HUES64 (cell line): ENCODE measurements around the gene ZSWIM6.

ENCODE experiments used
- H3K27ac ChIP-seq: 2 replicates; pipeline ENCODE4 v1.7.0; 2013; ENCODE audit warnings: low read depth, low read length, inconsistent platforms
- H3K27me3 ChIP-seq: 2 replicates; pipeline ENCODE4 v1.6.1; 2013; ENCODE audit warnings: mild to moderate bottlenecking, low read length; ENCODE audit not compliant: insufficient read depth
- H3K36me3 ChIP-seq: 2 replicates; pipeline ENCODE4 v1.6.1; 2013; ENCODE audit warnings: mild to moderate bottlenecking, low read length; ENCODE audit not compliant: insufficient read depth
- H3K4me1 ChIP-seq: 2 replicates; pipeline ENCODE4 v1.6.1; 2013; ENCODE audit warnings: mild to moderate bottlenecking, low read length, moderate library complexity; ENCODE audit not compliant: insufficient read depth
- H3K4me3 ChIP-seq: 2 replicates; pipeline ENCODE4 v1.5.1; 2013; ENCODE audit warnings: mild to moderate bottlenecking, low read length, moderate library complexity
- H3K9ac ChIP-seq: 2 replicates; pipeline ENCODE4 v1.6.1; 2013; ENCODE audit warnings: mild to moderate bottlenecking, low read depth, low read length
- H3K9me3 ChIP-seq: 2 replicates; pipeline ENCODE4 v1.6.1; 2013; ENCODE audit warnings: low read depth, low read length; ENCODE audit not compliant: insufficient read depth
- WGBS: fragments of 150-250, 120-280 bp; methylation state at CpG from one replicate; pipeline ENCODE4 v1.1.7; 2013; ENCODE audit warnings: missing lambda C conversion rate; 5-methylcytosine and 5-hydroxymethylcytosine counted together

Gene ZSWIM6

GRCh38 chr5:61350535-61350934 lies 18.5 kb downstream of the ZSWIM6 start:
- Histone ChIP-seq H3K4me3 (no peak overlapping the region), H3K36me3 (no peaks in the 10 kb centered on the region), H3K27ac (no peak overlapping the region), H3K4me1 (no peaks in the 10 kb centered on the region), H3K27me3 (no peaks in the 10 kb centered on the region), H3K9me3 (no peaks in the 10 kb centered on the region), H3K9ac (no peak overlapping the region)
- WGBS = 86% methylated on average over 3 of the region's 4 CpGs

DNA sequence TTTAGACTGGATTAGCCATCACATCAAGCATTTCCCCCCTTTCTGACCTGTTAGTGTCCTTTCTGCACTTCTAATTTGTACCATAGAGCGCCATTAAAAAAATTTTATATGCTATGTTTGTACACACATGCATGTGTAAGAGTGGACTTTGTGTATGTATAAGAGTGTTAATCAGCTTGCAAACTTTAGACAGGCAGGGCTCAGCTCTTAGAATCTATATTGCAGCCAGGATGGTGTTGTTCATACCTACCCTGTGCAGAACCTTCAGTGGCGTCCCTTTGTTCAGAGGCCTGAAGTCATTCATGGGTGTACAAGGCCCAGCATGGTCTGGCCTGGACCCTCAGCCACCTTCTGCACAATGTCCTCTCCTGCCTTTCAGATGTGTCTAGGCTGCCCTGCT lies 19.7 kb downstream of the ZSWIM6 start:
- no peaks in the 10 kb centered on the region for H3K9me3 ChIP-seq
- no peaks in the 10 kb centered on the region for H3K27me3 ChIP-seq
- 96% methylated on average over 2 of the region's 2 CpGs for WGBS
- no peaks in the 10 kb centered on the region for H3K36me3 ChIP-seq
- H3K9ac ChIP-seq = no peak overlapping the region
- no peaks in the 10 kb centered on the region for H3K4me1 ChIP-seq
- H3K27ac ChIP-seq = no peak overlapping the region
- no peak overlapping the region for H3K4me3 ChIP-seq

DNA sequence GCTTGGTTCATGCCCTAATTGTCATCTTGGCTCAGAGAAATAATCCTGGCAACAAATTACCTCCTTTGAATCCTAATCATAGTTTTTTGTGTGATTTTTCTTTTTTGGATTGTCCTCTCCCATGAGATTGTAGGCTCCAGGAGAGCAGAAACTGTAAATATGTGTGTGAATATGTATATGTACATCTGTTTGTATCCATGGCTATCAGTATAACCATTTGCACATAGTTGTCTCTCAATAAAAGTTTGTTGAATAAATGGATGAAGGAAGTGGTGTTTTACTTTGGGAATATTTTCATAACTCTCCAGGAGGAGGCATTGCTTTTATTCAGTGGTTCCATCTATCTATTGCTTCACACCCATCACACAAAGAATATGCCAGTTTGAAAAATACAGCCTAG lies 20.1 kb downstream of the ZSWIM6 start:
- no peaks in the 10 kb centered on the region for H3K4me1 ChIP-seq
- H3K9me3 ChIP-seq = peaks cover 3% of the 10 kb centered on the region; the same call in 1 of the 2 replicates
- no peak overlapping the region for H3K27ac ChIP-seq
- H3K36me3 ChIP-seq = no peaks in the 10 kb centered on the region
- H3K9ac ChIP-seq = no peak overlapping the region
- no peak overlapping the region for H3K4me3 ChIP-seq
- H3K27me3 ChIP-seq = no peaks in the 10 kb centered on the region

DNA sequence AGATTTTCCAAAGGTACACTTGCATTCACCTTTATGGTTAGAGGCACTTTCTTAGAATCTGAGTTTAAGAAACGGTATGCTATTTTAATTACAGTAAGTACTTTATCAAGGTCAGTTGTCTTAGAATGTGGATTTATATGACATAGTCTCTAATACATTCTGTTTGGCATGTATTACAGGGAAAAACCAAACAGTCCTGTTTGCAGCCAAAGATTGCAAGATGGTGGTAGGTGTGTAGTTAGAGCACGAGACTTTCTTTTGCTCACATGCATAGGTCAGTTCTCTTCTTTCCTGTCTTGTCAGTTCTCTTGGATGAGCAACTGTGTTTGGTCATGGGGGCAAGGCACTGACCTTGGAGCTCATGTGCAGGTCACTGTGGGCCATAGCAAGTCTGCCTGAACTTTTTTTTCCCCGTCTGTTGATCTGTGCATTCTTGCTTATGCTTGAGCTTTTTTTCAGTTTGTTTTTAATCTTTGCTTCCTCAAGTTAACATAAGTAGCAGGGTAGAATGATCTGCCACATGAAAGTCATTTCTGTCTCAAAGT lies 20.6 kb downstream of the ZSWIM6 start:
- no peaks in the 10 kb centered on the region for H3K4me1 ChIP-seq
- H3K27ac ChIP-seq = no peak overlapping the region
- H3K9ac ChIP-seq = no peak overlapping the region
- no peaks in the 10 kb centered on the region for H3K36me3 ChIP-seq
- H3K27me3 ChIP-seq = no peaks in the 10 kb centered on the region
- H3K9me3 ChIP-seq = peaks cover 6% of the 10 kb centered on the region; the same call in 1 of the 2 replicates
- 89% methylated on average over 3 of the region's 3 CpGs for WGBS
- no peak overlapping the region for H3K4me3 ChIP-seq

GRCh38 chr5:61353293-61353692 lies 21.2 kb downstream of the ZSWIM6 start:
- no peaks in the 10 kb centered on the region for H3K4me1 ChIP-seq
- no peak overlapping the region for H3K4me3 ChIP-seq

DNA sequence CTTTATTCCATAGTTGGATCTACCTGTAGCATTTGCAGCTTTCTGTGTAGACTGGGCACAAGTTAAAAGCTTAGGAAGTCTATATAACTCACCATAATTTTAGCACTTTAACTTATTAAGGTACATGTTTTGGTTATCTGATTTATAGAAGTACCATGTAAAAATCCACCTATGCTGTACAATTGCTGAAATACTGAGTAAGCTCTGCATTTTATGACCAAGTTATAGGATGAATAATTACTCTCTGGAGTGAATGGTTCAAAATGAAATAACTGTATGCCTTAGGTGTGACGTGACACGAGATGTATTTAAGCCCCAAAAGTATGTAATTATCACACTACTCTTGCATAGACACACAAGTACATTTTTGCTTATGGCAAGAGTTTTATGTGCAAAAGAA lies 22.1 kb downstream of the ZSWIM6 start:
- Histone ChIP-seq H3K4me1 (no peaks in the 10 kb centered on the region), H3K9ac (no peak overlapping the region), H3K27ac (no peak overlapping the region), H3K36me3 (no peaks in the 10 kb centered on the region), H3K4me3 (no peak overlapping the region), H3K9me3 (peaks cover 6% of the 10 kb centered on the region; the same call in 1 of the 2 replicates), H3K27me3 (no peaks in the 10 kb centered on the region)
- WGBS = 100% methylated on average over 1 of the region's 2 CpGs

More at GRCh38 chr5:61353293-61353692, 21.2 kb downstream of the ZSWIM6 start:
- Histone ChIP-seq H3K36me3 (no peaks in the 10 kb centered on the region), H3K27me3 (no peaks in the 10 kb centered on the region), H3K9ac (no peak overlapping the region), H3K27ac (no peak overlapping the region), H3K9me3 (peaks cover 6% of the 10 kb centered on the region; the same call in 1 of the 2 replicates)
- no CpG with 5 or more reads among the region's 1 CpG for WGBS

DNA sequence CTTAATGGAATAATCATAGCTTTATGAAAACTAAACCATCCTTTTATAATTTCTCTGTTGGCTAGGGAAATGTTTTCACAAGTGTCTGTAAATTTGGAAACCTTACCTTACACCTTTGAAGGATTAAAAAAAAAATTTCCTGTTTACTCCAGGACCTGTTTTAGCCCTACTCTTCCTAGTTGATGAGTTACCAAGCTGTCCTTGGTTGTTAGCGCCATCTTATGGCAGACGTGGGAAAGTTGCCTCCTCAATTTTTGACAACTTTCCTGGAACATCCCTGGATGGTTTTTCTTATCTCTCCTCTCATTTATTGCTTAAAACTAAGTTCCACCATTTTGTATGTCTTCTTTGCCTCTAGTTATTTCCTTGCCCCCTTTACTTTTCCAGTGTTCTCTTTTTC lies 25.7 kb downstream of the ZSWIM6 start:
- WGBS = 38% methylated on average over 2 of the region's 2 CpGs
- H3K36me3 ChIP-seq = no peaks in the 10 kb centered on the region
- no peak overlapping the region for H3K27ac ChIP-seq
- peaks cover 6% of the 10 kb centered on the region; the same call in 1 of the 2 replicates for H3K9me3 ChIP-seq
- no peak overlapping the region for H3K4me3 ChIP-seq
- no peaks in the 10 kb centered on the region for H3K27me3 ChIP-seq
- H3K9ac ChIP-seq = no peak overlapping the region
- peaks cover 16% of the 10 kb centered on the region for H3K4me1 ChIP-seq

DNA sequence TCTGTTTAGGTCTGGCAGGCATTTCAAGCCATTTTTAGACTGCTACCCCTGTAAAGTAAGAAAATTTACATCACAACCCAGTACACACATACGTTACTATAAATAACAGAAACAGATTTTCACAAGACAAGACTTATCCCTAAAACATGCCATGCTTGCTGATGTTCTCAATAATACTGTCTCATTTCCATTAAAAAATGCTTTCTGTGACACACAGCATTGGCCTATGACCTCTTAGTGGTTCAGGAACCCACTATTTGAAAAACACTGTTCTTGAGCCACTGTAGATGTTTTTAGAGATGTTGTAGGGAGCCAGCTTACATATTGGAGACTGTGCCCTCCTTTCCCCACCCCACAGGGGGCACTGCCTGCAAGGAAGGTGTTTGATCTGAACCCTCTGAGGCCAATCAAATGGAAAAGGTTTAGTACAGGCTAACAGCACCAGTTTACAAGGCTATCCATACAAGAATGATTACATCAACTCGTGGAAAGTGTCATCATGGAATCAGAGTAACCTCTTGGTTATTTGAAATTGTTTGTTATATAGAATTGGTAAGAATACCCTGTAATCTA lies 30.8 kb downstream of the ZSWIM6 start:
- no peaks in the 10 kb centered on the region for H3K36me3 ChIP-seq
- 96% methylated on average over 2 of the region's 2 CpGs for WGBS
- no peak overlapping the region for H3K9ac ChIP-seq
- no peaks in the 10 kb centered on the region for H3K9me3 ChIP-seq
- H3K27me3 ChIP-seq = no peaks in the 10 kb centered on the region
- no peak overlapping the region for H3K4me3 ChIP-seq
- no peak overlapping the region for H3K27ac ChIP-seq
- H3K4me1 ChIP-seq = peaks cover 16% of the 10 kb centered on the region

- H3K9ac ChIP-seq = no peak overlapping the region
- no peak overlapping the region for H3K4me3 ChIP-seq
These were observed 31.5 kb downstream of the ZSWIM6 start for GRCh38 chr5:61363401-61364114.

GRCh38 chr5:61366497-61367240 lies 34.6 kb downstream of the ZSWIM6 start:
- no peak overlapping the region for H3K4me3 ChIP-seq
- H3K27ac ChIP-seq = no peak overlapping the region
- 96% methylated on average over 7 of the region's 7 CpGs for WGBS
- H3K9me3 ChIP-seq = no peaks in the 10 kb centered on the region
- no peaks in the 10 kb centered on the region for H3K36me3 ChIP-seq
- H3K4me1 ChIP-seq = peaks cover 15% of the 10 kb centered on the region
- H3K27me3 ChIP-seq = no peaks in the 10 kb centered on the region
- H3K9ac ChIP-seq = no peak overlapping the region

More at GRCh38 chr5:61363401-61364114, 31.5 kb downstream of the ZSWIM6 start:
- Histone ChIP-seq H3K27me3 (no peaks in the 10 kb centered on the region), H3K9me3 (no peaks in the 10 kb centered on the region), H3K27ac (no peak overlapping the region), H3K36me3 (no peaks in the 10 kb centered on the region), H3K4me1 (peaks cover 16% of the 10 kb centered on the region)
- 93% methylated on average over 3 of the region's 3 CpGs for WGBS

DNA sequence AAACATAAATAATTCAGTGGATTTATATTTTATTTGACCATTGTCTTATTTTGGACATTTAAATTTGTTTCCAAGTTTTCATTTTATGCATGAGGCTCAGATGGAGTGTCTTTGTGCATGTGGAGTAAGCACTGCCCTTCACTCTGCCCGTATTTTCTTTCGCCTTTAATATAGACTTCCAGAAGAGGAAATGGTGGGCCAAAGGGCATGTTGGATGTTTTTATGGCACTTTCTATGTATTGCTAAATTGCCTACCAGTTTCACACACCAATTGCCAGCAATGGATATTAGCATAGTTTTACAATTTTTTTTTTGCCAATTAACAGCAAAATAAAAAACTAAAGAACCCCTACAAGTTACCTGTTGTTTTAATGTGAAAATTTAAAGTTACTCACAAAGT lies 38.4 kb downstream of the ZSWIM6 start:
- WGBS = 100% methylated on average over 2 of the region's 2 CpGs
- Histone ChIP-seq H3K4me3 (no peak overlapping the region), H3K9ac (no peak overlapping the region), H3K36me3 (no peaks in the 10 kb centered on the region), H3K9me3 (no peaks in the 10 kb centered on the region), H3K4me1 (peaks cover 18% of the 10 kb centered on the region), H3K27ac (no peak overlapping the region), H3K27me3 (no peaks in the 10 kb centered on the region)
